ENCODE results near the gene PARD6G. TPM values are rescaled to one million over a fixed set of nuclear protein-coding genes. Genes with fewer than 3 reads are reported as not detected.

Gene PARD6G
- total and polyA plus RNA-seq, 2 experiments from 2014 or later, result 6.9 to 18.5 TPM

- Histone ChIP-seq H3K4me2 (no peak overlapping the region), H2AFZ (no peak overlapping the region), H3K4me3 (no peak overlapping the region), H3K27me3 (ENCODE audit: insufficient read depth) (no peaks in the 10 kb centered on the region), H4K20me1 (replicated peaks; ENCODE audit: insufficient read depth) (peaks cover 10% of the 10 kb centered on the region; the same call in 1 of the 2 replicates), H3K4me1 (ENCODE audit: insufficient read depth) (no peaks in the 10 kb centered on the region), H3K9me2 (ENCODE audit: insufficient read depth) (no peaks in the 10 kb centered on the region), H3F3A (replicated peaks; ENCODE audit: low read depth) (no peaks in the 10 kb centered on the region), H3K27ac (ENCODE audit: low read depth) (no peak overlapping the region), H3K79me2 (replicated peaks; ENCODE audit: insufficient read depth) (peaks cover 29% of the 10 kb centered on the region; the same call in 1 of the 2 replicates), H3K36me3 (ENCODE audit: insufficient read depth) (no peaks in the 10 kb centered on the region)
- H3K9me3 Mint-ChIP-seq, result 0 out of 3 replicates have a peak, but pooled peaks cover 9% of the 10 kb centered on the region
- peaks cover 14% of the 10 kb centered on the region for H3K4me1 Mint-ChIP-seq
- H3K27me3 Mint-ChIP-seq (ENCODE audit: insufficient read depth, low read depth, poor library complexity), result peaks cover 5% of the 10 kb centered on the region
- 0 out of 3 replicates have a peak, but pooled peaks cover 3% of the 10 kb centered on the region for H3K36me3 Mint-ChIP-seq (ENCODE audit: low read depth)
- ATAC-seq (no peak), DNase-seq (ENCODE audit: low spot score) (no peak)
- no peak overlapping the region for H3K27ac Mint-ChIP-seq
- no peak overlapping the region for H3K4me3 Mint-ChIP-seq
- TF ChIP-seq POLR2AphosphoS5 (IDR thresholded peaks at IDR 0.05; ENCODE audit: low read depth) (no peak), ZNF114 (CRISPR knock-in tag; IDR thresholded peaks at IDR 0.05) (no peak), ETS1 (IDR thresholded peaks at IDR 0.05) (no peak), CTCF (conservative IDR thresholded peaks at IDR 0.05; ENCODE audit: low read depth in 2 of 2) (no peak), EZH2phosphoT487 (IDR thresholded peaks at IDR 0.05; ENCODE audit: unreplicated experiment) (no peak), CREB1 (CRISPR knock-in tag; IDR thresholded peaks at IDR 0.05; ENCODE audit: low read depth) (no peak), EZH2 (IDR thresholded peaks at IDR 0.05; ENCODE audit: low read depth, unreplicated experiment) (no peak), STAT1 (IDR thresholded peaks at IDR 0.05; ENCODE audit: unreplicated experiment) (no peak), REST (IDR thresholded peaks at IDR 0.05; ENCODE audit: unreplicated experiment) (no peak), JUNB (IDR thresholded peaks at IDR 0.05; ENCODE audit: unreplicated experiment) (no peak), NANOG (IDR thresholded peaks at IDR 0.05; ENCODE audit: borderline replicate concordance) (no peak), ZNF331 (CRISPR knock-in tag; IDR thresholded peaks at IDR 0.05; ENCODE audit: low read depth) (no peak), ZNF462 (CRISPR knock-in tag; IDR thresholded peaks at IDR 0.05) (no peak)
Measured at GRCh38 chr18:80238651-80239260, 8.6 kb downstream of the PARD6G start.
